Activated CD4-positive, alpha-beta T cell treated with anti-CD3 and anti-CD28 coated beads, Interleukin-2, Interleukin-4, amounts not matched to agents 100 ng/mL and 50 ng/mL, durations not matched to agents 16 hours and 8 hours (primary cell): ENCODE data around the gene NYAP1.
A peak's percentile ranks its signal among the peaks of the same experiment; 100 is the strongest.

Experiments
- DNase-seq: peaks from one replicate; pipeline ENCODE4 v3.0.0-alpha.2; 2020; ENCODE audit warnings: low spot score

The NYAP1 gene

DNA sequence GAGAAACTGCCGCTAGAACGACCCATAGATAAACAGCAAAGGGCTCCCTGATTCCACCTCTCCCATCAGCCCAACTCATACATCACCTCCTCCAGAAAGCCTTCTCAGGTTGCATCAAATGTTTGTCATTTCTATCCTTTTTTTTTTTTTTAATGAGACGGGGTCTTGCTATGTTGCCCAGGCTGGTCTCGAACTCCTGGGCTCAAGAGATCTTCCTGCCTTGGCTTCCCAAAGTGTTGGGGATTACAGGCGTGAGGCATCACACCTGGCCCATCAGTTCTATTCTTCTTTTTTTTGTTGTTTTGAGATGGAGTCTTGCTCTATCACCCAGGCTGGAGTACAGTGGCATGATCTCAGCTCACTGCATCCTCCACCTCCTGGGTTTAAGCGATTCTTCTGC lies 26.7 kb upstream of the NYAP1 start:
- no peak for DNase-seq

DNA sequence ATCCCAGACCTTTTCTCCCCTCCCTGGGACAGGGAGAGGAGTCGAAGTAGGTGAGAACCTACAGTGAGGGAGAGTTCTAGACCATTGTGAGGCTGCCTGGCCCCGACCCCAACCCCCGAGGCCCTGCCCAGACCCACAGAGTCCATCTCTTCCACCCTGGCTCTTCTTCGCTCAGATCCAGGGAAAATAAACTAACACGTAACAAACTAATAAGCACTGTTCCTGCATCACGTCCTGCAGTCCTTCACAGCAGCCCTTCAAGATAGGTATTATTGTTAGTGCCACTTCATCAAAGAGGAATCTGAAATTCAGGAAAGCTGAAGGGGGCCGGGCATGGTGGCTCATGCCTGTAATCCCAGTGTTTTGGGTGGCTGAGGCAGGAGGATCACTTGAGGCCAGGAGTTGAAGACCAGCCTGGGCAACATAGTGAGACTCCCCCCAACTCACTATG lies 19.5 kb upstream of the NYAP1 start, which contains the start of gene SPACDR:
Gene SPACDR, minus strand, starts transcription at position 51 of the 451 bp plus-strand sequence. CDS start 235 bp downstream, outside the sequence.
- no peak for DNase-seq

DNA sequence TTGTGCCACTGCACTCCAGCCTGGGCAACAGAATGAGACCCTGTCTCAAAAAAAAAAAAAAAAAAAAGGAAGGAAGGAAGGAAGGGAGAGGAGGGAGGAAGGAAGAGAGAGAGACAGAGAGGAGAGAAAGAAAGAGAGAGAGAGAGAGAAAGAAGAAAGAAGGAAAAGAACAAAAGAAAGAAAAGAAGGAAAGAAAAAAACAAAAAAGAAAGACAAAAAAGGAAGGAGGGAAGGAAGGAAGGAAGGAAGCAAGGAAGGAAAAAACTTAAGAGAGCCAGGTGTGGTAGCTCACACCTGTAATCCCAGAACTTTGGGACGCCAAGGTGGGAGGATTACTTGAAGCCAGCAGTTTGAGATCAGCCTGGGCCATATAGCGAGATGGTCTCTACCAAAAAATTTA lies 18.9 kb upstream of the NYAP1 start:
- no peak for DNase-seq

DNA sequence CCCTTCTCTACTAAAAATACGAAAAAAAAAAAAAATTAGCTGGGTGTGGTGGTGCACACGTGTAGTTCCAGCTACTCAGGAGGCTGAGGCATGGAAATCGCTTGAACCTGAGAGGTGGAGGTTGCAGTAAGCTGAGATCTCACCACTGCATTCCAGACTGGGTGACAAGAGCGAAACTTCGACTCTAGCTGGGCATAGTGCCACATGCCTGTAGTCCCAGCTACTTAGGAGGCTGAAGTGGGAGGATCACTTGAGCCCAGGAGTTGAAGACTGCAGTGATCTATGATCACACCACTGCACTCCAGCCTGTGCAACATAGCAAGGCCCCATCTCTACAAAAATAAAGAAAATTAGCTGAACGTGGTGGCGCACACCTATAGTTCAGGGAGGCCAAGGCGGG lies 18.4 kb upstream of the NYAP1 start:
- no peak for DNase-seq

DNA sequence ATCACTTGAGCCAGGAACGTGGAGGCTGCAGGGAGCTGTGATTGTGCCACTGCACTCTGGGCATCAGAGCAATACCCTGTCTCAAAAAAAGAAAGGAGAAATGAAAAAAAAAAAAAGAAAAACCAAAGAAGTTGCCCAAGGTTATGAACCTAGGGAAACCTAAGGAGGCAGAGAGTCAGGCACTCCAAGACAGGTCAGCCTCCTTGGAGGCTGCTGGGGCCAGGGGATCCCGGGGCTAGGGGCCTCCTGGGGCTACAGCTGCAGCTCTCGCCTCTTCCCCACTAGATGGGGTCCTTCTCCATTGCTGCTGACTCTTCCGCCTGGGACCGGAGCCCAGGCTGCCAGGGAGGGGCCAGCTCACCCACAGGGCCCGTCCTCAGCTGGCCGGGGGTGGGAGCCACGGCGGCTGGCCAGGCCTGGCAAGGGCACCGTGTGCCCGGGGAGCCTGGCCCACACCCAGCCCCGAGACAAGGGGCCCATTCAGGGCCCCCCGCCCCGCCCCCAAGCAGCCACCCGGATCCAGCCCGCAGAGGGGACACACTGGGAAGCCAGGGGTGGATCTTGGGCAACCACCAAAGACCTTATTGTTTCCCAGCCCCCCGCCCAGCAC lies 17.9 kb upstream of the NYAP1 start:
- no peak for DNase-seq

DNA sequence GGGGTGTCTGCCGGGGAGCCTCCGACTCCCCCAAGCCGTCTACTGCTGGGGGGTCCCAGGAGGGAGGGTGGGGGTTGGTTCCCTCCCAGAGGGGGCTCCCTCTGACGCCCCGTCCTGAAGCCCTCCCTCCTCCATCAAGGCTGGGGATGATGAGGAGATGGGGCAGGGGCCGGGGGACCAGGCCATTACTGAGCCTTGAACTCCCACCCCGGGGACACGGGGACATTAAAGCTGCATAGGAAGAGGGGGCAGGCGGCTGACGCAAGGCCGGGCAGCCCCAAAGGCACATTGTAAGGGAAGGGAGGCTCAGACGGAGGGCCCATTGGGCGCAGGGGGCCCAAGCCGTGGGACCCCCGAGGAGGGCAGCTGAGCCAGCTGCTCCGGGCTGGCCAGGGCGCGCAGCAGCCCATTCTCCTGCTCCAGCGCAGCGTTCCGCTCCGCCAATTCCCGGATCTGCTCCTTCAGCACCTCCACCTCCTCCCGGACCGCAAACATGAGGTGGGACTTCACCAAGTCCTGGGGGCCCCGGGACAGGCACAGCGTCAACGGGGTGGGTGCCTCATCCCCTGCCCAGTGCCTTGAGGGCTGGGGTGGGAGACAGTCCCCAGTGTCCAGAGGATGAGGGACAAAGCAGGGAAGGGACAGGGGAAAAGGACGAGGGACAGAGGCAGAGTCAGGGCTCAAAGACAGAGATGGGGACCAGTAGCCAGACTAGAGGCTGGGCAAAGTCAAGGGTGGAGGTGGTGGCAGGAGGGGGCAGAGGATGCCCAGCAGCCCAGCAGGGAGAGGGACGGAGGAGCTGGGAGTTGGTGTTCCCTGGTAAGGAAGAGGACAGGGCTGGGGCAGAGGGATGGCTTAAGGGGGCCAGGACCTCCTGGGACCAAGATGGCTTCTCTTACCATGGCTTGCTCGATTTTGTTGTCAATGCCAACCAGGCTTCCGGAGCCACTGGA lies 16.8 kb upstream of the NYAP1 start:
- no peak for DNase-seq

DNA sequence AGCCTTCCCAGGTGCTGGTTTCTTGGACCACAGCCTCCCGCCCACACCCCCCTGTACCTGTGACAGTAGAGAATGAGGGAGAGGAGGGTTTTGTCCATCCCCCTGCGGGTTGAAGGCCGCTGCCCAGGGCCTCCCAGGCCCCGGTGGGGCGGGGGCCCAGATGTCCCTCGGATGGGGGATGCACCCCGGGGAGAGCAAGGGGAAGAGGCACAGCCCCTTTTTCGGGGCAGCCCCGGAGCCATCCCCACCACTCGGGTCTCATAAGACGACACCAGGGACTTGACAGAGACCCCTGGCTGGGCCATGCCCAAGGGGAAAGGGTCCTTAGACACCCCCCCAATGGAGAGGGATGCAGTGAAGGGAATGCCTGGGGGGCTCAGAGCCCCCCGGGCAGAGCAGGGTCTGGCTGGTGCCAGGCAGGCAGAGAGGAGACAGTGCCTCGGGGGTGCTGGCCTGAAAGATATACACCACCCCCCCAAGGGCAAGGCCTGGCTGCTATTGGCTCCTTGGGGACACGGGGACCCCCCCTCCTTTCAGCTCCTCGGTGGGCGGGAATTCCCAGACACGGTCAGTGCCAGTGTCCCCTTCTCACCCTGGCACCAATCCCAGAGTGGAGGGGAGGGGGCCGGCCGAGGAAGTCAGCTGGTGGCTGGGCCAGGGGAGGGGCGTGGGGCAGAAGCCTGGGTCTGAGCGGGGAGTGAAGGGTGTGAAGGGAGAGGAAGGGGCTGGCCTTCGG lies 15.9 kb upstream of the NYAP1 start:
- DNase-seq, result no peak

DNA sequence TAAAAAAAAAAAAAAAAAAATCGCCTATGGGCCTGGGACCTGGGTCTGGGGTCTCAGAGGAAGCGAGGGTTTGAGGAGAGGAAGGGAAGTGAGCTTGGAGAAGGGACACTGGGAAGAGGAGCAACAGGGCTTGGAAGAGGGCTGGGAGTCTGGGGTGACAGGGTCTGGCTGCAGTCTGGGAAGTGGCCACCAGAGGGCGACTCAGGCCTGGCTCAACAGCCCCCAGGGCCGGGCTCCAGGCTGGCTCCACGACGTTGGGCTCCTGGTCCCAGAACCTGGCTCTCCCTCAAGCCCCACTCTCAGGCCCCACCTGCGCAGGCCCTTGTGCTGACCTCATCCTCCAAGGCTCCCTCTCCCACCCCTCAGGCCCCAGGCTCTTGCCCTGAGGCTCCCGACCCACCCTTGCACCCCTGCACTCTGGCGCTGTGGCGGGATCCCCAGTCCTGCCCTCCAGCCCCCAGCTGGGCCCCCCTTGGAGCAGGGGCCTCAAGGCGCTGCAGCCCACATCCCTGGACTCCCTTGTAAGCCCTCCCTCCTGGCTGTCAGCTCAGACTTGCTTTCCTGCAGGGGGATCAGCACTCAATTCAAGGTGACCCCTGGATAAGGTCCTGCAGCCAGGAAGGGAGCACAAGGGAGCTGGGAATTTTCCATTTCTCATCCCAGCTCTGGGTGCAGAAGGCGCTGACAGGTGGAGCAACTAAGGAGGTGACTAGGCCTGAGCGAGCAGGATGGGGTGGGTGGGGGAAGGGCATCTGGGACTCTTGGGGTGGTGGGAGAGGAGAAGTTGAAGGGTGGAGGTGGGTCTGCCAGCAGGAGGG lies 14.3 kb upstream of the NYAP1 start:
- peak; percentile 81 for DNase-seq

DNA sequence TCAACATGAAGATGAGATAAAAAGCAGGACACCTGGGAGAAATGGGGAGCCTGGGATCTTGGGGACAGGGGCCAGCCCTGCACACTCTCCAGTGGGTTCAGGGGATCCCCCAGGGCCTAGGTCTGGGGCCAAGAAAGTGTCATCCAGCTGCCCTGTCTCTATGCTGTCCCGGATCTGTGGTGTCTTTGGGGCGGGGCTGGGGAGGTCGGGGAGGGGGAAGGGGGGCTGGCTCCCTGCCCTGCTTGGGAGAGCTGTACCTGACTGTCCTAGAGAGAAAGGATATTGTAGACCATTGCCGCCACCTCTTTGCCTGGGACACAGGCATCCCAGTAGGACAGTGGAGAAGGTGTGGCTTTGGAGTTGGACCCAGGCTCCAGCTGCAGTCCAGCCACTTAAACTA lies 12.7 kb upstream of the NYAP1 start:
- no peak for DNase-seq

DNA sequence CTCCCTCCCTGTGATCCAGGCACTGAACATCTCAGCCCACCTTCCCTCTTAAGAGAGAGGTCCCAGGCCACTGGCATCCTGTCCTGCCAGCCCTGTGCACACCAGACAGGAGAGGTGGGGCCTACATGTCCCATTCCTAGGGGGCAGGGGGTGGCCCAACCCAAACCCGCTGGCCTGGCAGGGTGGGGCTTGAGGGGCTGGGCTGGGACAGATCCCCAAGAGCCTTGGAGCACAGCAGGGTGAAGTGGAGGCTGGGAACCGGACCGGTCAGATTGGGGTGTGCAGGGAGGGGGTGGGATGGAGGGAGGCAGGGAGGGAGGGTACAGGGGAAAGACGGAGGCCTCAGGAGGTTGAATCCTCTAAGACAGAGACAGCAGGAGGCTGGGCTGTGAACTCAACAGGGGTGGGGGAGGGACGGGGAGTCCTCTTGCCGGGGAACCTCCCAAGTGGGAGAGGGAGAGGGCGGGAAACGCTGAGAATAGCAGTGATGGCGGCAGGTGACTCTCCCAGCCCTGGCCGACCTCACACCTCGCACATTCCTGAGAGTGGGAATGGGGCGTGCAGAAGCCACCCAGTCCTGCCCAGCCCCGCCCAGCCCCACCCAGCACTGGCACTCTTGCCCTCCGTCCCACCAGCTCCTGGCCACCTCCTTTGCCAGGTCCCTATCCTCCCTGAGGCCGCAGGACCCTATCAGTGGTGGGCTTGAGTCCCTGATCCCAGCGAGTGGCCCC lies 11.4 kb upstream of the NYAP1 start:
- DNase-seq, result no peak

DNA sequence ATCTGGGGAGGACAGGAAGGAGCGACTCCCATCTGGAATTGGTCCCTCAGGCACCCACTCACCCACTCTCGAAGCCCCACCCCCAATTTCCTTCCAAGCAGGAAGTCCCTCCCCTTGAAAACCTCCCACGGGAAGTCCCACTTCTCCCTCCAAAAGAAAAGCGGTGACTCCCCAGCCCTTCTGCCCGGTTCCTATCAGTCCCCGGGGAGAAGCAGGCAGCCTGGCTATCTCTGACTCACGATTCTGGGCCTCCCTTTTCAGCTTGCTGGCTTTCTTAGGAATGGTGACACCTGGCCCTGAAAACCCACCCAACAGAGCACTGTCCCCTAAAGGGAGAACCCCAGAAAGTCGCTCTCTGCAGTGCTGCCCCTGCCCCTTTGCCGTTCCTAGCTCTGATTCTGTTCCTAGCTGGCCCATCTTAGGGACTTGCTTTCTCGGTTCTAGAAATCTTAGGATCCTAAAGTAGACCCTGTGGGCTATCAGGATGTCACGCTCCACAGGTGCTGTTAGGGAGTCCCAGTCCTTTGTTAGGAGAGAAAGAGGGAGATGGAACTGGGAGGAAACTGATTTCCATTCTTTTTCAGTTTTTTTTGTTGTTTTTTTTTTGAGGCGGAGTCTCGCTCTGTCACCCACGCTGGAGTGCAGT lies 10.8 kb upstream of the NYAP1 start:
- DNase-seq, result no peak

DNA sequence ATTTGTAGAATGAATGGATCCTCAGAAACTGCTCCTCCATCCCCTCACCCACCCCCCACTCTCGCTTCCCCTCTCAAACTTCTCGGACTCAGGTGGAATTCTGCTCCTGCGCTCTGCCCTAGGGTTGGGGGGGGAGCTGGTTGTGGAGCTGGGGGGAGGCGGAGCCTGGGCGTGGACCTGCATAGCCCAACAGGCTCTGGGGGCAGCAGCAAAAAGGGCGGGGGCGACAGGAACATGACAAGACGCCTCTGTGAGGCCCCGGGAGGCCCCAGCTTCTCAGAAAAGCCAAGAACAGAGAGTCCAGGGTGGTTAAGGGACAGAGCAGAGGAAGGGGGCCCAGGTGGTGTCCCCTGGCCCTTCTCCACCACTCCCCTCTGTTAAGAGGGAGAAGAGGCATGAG lies 8.2 kb upstream of the NYAP1 start:
- DNase-seq, result no peak

DNA sequence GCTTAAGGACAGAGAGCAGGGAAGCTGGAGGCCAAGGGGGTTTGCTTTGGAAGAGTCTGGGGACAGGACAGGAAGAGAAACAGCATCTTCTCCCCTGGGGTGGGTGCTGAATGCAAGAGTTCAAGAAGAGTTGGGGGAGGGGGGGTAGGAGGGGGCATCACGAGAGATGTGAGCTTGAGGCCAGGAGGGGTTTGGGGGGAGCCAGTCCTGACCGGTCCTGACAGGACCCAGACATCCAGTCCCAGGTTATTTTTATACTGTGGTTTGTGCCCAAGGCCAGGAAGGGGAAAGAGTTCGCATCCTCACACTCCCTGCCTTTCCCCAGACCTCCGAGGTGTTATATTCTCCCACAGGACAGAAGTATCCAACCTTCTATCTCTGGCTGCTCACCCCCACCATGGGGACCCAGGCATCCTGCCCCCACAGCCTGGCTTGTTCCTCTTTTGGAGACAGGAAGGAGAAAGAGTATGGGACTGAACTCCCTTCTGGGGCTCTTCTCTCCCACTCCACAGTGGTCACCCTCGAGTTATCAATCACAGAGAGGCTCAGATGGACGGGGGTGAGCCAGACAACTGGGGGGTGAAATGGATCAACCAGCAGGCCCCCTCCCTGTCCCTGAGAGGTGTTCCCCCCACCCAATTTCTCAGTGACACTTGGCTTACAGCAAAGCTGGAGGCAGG lies 7.5 kb upstream of the NYAP1 start:
- no peak for DNase-seq

DNA sequence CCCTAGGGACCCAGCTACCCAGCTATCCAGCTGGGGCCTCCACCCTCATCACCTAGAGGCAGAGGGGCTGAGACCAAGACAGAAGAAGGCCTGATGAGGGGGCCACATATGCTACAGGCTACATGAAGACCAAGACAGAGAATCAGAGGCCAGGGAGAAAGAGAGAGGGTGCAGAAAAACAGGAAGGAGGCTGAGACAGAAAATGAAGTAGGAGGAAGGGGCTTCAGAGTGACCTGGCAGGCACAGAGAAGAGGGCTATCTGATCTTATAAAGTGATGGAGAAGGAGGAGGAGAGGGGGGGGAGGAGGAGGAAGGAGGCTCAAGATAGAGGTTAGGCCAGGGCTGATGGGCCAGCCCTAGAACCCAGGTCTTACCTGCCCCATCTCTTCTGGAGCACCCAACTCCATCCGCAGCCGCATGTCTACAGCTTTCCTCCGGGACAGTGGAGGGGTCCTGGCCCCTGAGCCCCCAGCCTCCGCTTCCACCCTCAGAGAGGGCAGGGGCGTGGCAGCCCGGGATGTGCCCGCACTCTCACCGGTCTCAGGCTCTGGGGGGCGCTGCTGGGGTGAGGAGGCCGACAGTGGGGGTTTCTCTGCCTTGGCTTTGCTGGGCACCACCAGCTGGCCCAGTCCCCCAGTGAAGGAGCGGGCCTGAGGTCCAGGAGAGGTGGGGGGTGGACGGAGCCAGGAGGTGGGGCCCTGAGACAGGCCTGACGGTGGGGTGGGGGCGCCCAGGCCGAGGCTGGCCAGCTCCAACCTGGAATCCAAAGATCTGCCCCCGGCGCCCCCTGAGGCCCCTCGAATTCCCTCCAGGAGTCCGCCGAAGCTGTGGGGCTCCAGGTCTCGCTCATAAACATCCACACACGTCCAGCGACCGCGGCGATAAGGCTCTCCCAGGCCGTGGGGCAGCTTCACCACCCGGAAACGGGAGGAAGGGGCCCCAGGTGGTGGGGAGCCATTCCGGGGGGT lies 6.5 kb upstream of the NYAP1 start:
- peak; percentile 33 for DNase-seq

DNA sequence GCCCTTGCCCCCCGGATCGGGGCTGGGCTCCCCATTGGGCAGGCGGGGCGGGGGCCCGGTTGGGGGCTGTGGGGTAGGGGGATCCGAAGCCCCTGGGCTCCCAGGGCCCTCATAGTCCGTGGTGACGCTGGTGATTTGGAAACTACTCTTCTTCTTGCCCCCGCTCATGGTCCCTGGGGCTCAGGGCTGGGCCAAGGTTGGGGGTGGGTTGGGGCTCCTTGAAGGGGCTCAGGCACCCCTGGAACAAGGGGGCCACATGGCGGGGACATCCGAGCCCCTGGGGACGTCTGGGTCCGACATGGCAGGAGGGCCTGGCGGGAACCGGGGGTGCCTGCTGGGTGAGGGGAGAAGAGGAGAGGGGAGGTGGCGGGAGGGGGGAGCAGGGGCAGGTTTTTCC lies 5.9 kb upstream of the NYAP1 start:
- DNase-seq, result no peak

DNA sequence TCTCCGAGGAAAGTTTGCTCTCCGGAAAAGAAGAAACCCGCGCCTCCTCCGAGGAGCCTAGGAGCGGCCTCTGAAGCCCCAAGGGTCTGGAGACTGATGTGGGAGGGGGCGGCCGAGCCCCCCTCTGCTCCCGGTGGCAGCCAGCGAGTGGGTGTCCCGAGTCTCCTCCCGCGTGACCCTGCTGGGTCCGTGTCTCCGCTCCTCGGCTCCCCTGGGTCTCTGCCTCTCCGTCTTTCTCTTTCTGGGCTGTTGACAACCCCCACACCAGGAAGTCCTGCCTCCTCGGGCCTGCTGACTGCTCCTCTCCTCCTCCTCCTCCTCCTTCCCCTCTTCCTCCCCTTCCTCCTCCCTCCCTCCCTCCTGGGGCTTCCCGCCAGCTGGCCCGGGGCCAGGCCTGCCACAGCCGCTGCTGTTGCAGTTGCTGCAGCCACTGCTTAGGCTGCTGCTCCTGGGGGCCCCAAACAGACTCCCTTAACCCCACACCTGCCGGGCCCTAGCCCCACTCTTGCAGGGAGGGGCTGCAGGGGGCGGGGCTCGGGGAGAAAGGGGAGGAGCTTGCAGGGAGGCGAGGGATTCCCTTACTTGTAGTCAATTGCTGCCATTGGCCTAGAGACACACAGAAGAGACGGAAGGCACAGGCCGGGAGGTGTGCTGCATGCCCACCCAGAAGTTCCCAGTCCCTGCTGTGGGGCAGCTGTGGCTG lies 4.6 kb upstream of the NYAP1 start, which contains the start of gene TSC22D4:
Gene TSC22D4, minus strand, starts transcription at position 257 of the 703 bp plus-strand sequence. CDS start 1,176 bp downstream, outside the sequence.
- DNase-seq, result peak; percentile 92

DNA sequence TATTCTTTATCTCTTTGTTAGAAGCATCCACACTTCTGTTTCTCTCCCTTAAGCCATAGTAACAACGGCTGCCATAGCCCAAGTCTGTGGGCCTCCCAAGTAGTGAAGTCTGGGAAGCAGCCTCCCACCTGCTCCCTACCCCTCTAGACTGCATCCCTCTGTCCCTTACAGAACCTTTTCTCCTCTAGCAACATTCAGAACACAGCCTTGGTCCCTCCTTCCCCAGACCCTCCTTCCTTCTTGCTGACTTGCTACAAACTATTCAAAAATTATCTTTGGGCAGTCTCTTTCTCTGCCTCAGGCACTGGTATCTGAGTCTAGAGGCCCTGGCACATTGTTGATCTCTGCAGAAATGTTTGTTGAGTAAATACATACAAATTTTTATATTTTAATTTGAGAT lies 2.3 kb upstream of the NYAP1 start:
- DNase-seq, result no peak

DNA sequence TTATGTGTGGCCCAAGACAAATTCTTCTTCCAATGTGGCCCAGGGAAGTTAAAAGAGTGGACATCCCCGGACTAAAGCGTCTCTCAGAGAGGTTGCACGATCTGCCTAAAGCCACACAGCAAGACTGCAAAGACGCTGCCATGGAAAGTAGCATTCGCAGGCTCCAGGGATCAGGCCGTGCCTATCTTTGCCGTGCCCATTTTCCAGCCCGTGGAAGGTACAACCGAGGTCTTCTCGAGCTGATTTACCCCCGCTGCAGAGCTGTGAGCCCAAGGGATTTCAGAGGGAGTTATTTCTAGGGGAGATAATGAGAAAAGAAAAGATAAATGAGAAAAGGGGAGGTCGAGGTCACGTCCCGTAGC lies 1.0 kb upstream of the NYAP1 start:
- DNase-seq, result no peak
